Activated CD4-positive, alpha-beta T cell treated with anti-CD3 and anti-CD28 coated beads, Interleukin-10, Interleukin-2, amounts not matched to agents 100 ng/mL and 50 ng/mL, durations not matched to agents 16 hours and 8 hours (primary cell): ENCODE results near the gene UBE2Z.
"Not testable (repeated sequence)": the region's sequence is repeated elsewhere in the genome, so short reads cannot be mapped to it uniquely, and the experiment has no call there.

Experiments used
- DNase-seq: peaks from one replicate; pipeline ENCODE4 v3.0.0-alpha.2; 2020

The UBE2Z gene

DNA sequence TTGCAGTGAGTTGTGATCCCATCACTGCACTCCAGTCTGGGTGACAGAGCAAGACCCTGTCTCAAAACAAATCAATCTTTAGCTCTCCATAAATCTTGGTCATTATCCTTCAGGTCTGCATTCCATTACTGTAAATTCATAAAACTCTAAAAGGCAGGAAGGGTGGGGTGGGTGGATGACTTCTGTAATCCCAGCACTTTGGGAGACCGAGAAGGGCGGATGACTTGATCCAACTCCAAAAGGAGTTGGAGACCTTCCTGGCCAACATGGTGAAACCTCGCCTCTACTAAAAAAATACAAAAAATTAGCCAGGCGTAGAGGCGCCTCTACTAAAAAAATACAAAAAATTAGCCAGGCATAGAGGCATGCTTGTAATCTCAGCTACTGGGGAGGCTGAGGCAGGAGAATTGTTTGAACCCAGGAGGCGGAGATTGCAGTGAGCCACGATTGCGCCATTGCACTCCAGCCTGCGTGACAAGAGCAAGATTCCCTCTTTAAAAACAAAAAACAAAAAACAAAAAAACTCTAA lies 2.2 kb upstream of the UBE2Z start:
- no peak for DNase-seq

DNA sequence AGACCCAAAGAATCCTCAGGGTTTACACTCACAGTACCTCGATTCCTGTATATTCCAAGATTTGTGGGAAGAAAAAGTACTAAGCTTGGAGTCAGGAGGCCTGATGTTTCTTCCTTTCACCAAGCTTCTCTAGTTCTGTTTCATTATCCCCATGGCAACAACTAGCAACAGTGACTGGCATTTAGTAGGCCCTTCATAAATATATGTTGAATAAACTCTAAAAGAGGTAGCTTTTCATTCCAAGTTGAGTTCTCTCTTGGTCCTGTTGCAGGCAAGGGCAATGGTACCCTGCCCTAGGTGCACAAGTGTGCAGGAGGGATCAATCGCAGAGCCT lies 527 bp upstream of the UBE2Z start:
- DNase-seq, result no peak

DNA sequence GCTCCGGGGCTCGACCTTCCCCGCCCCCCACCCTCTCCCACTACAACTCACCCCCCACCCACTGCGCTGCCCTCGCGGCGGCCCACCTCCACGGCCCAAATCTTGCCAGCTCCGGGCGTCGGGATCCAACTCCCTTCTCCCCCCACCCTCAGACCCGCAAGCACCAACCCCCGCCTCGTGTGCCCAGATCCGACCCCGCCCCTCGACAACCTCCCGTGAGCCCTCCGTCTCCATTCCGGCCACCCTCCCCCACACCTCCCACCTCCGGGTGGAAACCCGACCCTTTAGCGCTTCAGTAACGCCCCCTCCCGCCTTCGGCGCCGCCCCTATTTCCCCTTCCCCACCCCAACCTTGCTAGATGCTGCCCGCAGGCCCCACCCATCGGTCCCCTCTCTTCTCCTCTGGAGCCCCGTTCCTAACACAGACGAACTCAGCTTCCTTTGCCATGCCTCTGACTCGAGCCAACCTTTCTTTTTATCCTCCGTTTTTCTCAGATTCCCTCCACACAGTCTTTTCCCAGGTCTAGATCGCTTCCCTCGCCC lies 717 bp downstream of the UBE2Z start:
- peak; percentile 97 for DNase-seq

DNA sequence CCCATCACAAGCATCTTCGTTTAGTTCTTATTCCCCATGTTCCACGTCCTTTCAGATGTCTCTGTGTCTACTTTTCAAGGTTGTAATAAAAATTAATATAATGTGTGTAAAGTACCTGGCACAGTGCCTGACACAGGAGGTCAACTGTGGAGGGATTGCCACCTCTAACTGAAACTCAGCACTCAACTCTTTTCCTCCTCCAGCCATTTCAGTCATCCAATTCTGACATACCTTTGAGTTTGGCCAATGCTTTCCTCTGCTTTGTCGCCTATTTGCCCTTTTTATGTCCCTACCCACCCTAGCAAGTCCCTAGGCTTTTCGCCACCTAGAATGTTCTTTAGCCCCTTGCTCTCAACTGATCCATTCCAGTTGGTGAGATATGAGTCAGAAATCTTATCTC lies 1.6 kb downstream of the UBE2Z start:
- peak; percentile 52 for DNase-seq

DNA sequence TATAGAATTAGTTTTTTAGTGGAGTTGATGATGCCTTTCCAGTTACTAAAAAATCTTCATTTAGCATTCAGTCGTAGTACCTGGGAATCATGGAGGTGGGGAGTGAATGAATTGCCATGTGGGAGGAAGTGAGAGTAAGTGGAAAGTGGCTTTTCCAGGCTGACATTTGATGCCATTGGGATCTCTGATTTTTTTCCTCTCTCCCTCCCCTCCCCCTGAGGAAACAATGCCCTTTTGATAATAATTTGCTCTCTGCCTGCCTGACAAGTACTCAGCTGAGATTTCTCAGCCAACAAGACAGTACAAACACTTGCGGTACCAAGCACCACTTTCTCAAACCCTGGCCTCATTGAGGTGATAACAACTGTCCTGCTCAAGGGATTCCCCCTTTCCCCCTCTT lies 2.2 kb downstream of the UBE2Z start:
- no peak for DNase-seq

DNA sequence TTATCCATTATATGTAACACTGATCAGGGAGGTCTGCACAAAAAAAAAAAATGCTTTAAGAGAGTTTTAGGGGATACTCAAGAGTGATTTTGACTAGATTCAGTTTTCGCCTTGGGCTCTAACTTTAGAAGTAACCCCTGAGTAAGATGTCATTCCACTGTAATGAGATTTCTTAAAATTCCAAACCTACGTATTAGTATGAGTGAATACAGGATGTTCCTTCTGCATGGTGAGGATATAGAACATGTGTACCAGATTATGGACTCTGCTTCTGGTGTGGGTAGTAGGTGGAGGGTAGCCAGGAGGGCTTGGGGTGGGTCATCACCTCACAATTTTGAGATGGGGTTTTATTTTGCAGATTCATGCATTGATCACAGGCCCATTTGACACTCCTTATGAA lies 4.3 kb downstream of the UBE2Z start:
- DNase-seq, result no peak

DNA sequence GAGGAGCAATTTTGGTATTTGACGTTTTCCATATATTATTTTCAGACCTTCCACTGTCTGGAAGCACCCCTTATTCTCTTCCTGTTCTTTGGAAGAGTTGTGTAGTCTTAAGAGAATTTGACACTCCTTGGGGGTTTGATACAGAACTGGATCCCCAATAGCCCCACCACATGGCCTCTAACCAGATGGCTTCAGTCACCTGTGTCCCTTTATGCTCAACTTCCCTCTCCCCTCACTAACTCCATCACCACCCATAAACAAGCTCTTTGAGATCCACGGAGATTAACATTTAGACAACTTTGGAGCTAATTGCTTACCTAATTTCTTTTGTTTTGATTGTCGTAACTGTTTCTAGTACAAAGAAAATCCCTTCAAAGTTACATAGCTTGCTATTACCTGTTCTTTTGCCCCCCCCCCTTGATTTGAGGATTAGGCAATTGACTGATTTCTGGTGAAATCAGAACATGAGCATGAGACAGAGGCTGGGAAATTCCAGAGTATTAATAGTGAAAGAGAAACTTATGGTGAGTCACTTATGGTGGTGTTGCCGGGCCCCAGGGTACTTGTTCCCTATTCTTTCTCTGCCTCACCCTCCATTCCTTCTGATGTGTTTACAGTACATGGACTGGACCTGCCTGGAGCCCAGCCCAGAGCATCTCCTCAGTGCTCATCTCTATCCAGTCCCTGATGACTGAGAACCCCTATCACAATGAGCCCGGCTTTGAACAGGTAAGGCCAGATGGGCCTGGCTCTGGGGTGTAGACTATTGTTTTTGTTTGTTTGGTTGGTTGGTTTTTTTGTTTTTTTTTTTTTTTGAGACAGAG lies 7.5 kb downstream of the UBE2Z start:
- peak; percentile 92 for DNase-seq

DNA sequence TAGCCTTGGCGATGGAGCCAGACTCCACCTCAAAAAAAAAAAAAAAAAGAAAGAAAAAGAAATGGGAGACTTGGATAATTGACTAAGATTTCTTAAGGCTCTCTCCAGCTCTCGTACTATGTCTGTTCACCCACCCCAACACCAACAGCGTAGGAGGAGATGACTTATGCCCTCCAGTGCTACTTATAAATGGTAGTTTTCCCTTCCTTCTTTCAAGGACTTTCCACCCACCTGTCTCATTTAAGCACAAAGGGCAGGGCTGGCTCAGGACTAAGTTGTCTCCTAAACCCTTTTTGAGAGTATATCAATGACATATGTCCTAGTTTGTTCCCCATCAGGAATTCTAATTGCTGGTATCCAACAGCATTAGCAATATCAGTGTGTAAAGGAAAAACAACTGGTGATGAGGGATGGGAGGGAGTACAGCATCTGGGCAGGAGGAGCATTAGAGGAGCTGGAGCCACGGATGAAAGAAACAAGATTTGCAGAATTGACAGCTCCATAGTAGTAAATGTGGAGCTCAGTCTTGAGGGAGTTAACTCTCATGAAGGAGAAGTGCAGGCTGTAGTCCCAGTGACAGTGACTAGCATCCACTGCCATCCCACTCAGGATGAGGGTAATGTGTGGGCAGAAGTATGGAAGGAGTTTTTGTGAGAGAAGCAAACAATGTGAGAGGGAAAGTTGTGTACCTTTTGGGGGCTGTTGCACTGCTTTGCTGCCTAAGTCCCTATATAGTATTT lies 17.2 kb downstream of the UBE2Z start:
- DNase-seq, result no peak

DNA sequence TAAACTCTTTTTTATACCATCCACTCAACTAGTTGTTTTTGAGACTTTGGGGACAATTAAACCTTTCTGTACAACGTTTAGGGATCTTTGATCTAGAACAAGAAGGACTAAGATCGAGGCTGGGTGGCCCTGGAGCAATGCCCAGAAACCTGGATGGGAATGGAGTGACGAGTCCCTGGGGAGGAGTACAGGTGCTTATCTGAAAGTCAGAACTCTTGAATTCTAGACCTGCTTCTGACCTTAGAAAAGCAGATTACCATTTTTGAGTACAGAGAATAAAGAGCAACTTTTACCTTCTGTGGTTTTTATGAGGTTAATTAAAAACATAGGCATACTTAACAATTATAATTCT lies 17.8 kb downstream of the UBE2Z start:
- DNase-seq, result no peak

DNA sequence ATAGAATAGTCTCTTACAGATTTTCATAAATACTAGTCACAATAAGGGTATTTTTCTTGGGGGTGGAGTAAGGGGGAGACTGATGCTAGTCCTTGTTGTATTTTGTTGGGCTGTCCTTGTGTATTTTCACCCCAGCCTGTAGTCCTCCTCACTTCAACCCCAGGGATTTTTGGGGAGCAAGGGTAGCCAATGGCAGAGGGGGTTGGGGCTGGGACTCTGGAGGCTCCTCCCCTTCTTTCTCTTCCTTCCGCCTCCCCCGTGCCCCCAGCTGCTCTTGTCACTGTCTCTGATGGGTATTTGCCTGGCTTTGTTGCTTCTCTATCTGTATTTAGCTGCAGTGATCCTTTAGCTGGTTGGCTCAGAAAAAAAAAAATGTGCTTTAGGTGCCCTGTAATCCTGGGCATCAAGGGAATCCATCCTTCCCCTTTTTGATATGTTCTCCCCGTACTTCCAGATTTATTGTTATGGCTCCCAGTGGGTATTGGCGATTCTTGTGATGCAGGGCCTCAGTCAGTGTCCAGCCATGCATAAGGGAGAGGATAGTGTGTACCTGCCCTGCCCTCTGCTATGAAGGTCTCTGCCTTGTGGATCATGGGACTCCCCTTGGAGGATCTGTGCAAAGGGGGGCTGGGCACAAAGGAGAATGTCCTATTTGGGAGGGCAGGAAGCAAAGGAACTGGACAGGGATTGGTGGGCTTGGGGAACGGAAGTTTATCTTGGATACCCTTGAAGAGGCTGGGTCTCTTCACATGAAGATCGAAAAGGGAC lies 20.0 kb downstream of the UBE2Z start:
- no peak for DNase-seq

DNA sequence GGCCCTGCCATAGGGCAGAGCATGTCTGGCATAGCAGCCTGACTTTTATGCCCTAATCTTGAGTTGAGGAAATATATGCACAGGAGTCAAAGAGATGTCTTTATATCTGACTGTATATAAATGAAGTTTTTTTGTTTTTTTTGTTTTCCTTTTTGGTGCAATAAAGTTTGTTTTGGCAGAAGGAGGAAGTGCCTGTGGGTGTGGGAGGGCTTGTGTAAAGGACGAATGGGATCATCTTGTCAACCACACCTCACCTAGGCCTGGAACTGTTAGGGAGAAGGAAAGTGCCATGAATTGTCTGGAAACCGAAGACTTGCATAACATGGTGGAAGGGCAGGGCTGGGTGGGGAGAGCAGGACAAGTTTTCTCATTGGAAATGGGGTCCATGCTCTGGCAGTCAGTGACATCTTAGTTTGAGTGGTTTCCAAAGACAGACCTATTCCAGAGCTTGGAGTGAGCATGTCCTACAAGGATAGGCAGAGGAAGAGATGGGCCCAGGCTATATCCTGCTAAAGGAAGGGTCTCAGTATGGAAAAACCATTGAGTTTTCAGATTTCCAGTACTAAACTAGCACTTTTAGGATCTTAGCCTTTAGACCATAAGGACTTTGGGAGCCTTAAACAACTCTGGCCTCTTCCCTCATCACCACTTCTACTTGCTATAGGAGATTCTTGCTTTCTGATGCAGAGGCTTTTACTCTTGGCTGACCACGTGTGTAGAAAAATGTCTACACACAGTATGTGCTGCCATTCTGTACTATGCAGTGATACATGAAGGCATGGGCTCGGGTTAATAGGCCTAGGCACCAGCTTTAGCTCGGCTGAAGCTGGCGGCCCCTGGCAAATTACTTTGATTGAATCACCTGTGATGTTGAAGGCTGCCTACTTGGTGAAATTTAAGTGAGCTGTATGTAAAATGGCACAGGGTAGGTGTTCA lies 20.9 kb downstream of the UBE2Z start:
- no peak for DNase-seq

DNA sequence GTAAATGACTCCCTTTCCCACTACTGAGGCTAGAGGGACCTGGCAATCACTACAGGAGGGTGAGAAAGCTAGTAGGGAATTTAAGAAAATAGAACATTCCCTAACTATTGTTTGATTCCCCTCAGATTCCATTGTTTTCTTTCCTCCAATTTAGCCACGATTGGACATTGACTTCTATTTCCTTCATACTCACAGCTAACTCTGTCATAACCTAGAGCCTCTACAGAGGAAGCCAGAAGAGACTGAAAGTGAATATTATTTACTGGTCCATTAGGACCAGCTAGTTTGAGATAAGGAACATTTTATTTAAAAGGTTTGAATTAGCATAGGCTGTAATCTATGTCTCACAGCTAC lies 21.6 kb downstream of the UBE2Z start:
- no peak for DNase-seq

DNA sequence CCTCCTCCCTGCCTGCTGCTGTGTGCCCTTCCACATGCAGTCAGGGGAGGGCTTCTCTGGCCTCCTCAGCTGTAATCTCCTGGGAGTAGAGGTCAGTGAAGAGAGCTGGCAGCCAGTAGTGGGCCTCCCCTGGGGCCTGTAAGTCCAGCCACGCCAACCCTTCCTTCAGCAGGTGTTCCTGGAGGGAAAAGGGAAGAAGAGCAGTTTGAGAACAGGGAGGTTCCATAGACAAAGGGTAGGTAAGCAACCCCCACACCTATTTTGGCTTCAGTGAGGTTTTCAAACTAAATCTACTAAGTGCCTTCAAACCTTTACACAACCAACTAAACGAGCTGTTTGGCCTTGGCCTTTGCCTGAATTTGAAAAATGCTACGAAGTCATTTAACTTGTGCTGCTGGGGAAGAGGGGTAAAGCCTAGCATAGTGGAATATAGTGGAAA lies 22.2 kb downstream of the UBE2Z start:
- DNase-seq, result no peak

DNA sequence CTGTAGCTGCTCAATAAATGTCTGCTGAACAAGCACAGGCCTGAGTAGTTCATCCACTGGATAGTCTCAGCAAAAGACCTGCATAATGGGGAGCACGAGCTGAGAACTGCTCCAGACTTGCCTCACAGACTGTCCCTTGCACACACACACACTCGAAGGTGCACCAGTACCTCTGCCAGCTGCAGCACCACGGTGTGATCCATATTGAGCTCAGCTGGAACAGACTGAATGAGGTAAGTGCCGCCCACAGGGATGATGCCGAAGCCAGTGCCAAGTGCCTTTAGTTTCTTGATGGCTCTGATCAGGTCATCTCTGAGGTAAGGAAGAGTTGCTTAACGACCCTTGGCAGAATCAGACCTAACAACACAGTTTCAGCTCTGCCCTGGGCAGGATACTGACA lies 24.8 kb downstream of the UBE2Z start:
- DNase-seq, result no peak

DNA sequence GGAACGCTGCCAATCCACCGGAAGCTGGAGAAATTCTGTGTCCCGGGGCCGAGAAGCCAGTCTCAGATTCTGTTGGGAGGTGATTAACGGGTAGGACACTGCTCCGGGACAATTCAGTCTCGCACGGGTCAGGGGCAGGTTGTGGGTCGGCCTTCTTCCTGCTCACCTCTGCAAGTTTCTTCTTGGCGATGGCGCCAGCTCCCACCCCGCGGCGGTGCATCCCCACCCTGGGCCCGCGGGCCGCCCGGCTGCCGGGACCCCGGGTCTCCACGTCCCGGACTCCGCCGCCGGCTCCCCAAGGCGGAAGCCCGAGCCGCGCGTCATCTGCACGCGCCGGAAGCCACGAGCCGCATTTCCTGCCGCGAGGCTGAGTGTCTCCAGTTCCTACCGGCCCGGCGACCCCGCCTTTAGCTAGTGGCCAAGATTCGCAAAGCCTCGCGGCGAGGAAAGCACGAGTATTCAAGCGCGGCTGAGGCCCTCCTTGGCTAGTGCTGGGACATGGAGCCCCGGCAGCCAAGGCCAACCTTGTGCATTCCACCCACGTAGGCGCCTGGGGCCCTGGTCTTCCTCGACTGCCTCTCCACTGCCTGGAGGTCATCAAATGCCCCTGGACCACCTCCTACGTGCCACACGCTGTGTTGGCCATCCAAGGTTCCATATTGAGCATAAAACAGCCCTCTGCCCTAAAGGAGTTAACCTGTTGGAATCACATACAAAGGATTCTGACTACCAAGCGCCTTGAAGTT lies 36.5 kb downstream of the UBE2Z start, which contains the start of gene SNF8:
SNF8 (minus strand) TSS at position 328 of the 746 bp plus-strand sequence; CDS start at position 220, 108 bp downstream.
- peak; percentile 96 for DNase-seq

DNA sequence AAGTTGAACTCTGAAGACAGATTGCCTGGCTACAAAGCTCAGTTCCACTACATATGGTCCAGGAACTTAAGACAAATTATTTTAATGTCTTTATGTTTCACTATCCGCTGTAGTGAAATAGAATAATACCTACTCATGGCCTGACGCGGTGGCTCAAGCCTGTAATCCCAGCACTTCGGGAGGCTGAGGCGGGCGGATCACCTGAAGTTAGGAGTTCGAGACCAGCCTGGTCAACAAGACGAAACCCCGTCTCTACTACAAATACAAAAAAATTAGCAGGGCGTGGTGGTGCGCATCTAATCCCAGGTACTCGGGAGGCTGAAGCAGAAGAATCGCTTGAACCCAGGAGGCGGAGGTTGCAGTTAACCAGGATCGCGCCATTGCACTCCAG lies 37.0 kb downstream of the UBE2Z start:
- not testable (repeated sequence) for DNase-seq

DNA sequence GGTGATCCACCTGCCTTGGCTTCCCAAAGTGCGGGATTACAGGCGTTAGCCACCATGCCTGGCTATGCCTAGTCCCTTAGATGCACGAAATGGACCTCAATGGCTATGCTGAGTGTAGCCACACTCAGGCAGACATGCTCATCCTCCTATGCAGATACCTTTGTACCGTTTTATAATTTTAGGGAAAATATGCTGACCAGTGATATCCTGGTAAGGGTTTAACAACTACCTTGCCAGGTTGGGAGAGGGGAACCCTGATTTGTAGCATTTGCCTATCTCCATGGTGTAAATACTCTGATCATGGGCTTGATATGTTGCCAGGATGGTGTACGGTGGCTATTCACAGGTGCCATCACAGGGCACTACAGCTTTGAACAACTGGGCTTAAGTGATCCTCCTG lies 43.4 kb downstream of the UBE2Z start:
- no peak for DNase-seq

DNA sequence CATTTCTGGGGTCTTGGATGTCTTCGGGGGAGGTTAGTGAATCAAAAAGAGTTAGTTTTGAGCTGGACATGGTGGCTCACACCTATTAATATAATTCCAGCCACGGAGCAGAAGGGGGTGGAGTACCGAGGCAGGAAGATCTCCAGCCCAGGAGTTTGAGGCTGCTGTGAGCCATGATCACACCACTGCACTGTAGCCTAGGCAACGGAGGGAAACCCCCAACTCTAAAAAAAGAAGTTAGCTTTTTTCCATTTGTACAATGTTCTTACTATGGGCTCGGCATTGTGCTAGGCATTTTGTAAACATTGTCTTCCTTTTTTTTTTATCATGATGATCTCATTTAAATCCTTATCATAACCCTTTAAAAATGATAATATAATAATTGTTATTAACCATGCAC lies 44.7 kb downstream of the UBE2Z start:
- DNase-seq, result no peak

DNA sequence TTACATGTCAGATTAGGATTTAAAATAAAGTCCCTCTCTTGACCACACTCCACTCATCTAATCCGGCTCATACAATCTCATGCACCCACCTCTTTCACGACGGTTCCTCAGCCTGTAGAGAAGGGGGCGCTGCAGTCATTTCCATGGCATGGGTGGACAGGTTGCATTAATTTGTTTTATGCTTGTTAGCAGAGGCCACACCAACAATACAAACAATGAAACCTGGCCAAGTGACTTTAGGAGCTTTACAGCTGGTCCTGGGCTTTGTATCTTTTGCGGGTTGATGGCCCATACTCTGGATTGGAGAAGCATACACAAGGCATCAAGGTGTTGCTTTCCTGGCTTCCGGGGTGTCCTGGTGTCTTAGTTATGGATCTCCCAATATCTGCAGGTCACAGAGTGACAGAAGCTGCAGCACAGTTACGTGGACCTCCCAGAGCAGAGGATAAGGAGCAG lies 46.1 kb downstream of the UBE2Z start:
- no peak for DNase-seq

DNA sequence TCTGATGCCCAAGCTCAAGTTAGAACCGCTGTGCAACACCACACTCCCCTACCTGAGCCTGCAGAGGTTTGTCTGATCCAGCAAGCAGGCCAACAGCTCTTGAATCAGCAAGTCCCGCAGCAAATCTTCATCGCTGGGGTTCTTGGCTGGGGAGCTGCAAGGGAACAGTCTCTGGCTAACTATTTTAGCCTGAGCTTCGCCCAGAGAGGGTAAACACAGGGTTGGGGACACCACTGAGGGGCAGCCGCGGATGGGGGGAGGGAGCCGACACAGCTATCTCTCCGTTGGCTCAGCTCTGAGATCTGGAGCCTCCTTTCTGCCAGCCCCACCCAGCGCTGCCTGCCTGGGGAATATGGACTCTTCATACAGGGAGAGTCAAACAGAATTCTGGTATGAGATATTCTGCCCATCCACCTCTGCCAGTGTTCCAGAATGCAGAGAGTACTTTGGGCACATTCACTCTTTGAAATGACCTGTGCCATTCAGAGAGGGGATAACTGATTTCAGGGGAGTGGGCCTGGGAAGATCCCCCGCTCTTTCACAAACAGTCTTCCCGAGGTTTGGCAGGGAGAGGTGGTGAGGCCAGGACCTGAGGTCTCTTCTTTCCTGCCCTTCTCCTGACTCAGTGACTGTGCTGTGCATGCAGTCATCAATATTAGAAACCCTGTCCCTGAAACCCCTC lies 52.8 kb downstream of the UBE2Z start:
- no peak for DNase-seq
